WTC11 (cell line): ENCODE results near the gene SERPINE1. TPM values are rescaled to one million over a fixed set of nuclear protein-coding genes. Genes with fewer than 3 reads are reported as not detected.

Experiments used
- ESRRA ChIP-seq: sonication (generic); formaldehyde crosslinking; IDR thresholded peaks from 2 replicates; pipeline ENCODE4 v1.8.1; 2022; ENCODE audit warnings: mild to moderate bottlenecking, missing genetic modification reagents, borderline replicate concordance
- FOXK1 ChIP-seq: sonication (generic); formaldehyde crosslinking; IDR thresholded peaks from 2 replicates; pipeline ENCODE4 v1.8.0; 2022; ENCODE audit warnings: mild to moderate bottlenecking, moderate library complexity, missing genetic modification reagents
- FOXP1 ChIP-seq: sonication (generic); formaldehyde crosslinking; IDR thresholded peaks from 2 replicates; pipeline ENCODE4 v1.8.0; 2022; ENCODE audit warnings: missing genetic modification reagents, mild to moderate bottlenecking, moderate library complexity, borderline replicate concordance
- JUN ChIP-seq: sonication (generic); formaldehyde crosslinking; IDR thresholded peaks from 2 replicates; pipeline ENCODE4 v1.8.0; 2023; ENCODE audit warnings: mild to moderate bottlenecking, missing genetic modification reagents
- MYBL2 ChIP-seq: sonication (generic); formaldehyde crosslinking; IDR thresholded peaks from 2 replicates; pipeline ENCODE4 v1.8.1; 2023; ENCODE audit warnings: mild to moderate bottlenecking, moderate library complexity, missing genetic modification reagents
- NFE2L1 ChIP-seq: sonication (generic); formaldehyde crosslinking; IDR thresholded peaks from 2 replicates; pipeline ENCODE4 v1.8.1; 2023; ENCODE audit warnings: missing genetic modification reagents
- NFYB ChIP-seq: sonication (generic); formaldehyde crosslinking; conservative IDR thresholded peaks from 2 replicates; pipeline ENCODE4 v1.8.0; 2022; ENCODE audit warnings: low read depth, missing genetic modification reagents
- NR2C2 ChIP-seq: sonication (generic); formaldehyde crosslinking; IDR thresholded peaks from 2 replicates; pipeline ENCODE4 v1.8.0; 2022; ENCODE audit warnings: mild to moderate bottlenecking, missing genetic modification reagents
- NR3C1 ChIP-seq: sonication (generic); formaldehyde crosslinking; conservative IDR thresholded peaks from 2 replicates; pipeline ENCODE4 v1.8.1; 2023; ENCODE audit warnings: low read depth, mild to moderate bottlenecking, missing genetic modification reagents
- OVOL2 ChIP-seq: fragments of 250-450 bp; sonication (Bioruptor Pico); IDR thresholded peaks from 2 replicates; pipeline ENCODE4 v1.9.0; 2021; ENCODE audit warnings: mild to moderate bottlenecking, borderline replicate concordance
- RELA ChIP-seq: sonication (generic); formaldehyde crosslinking; IDR thresholded peaks from 2 replicates; pipeline ENCODE4 v1.8.1; 2022; ENCODE audit warnings: missing genetic modification reagents, mild to moderate bottlenecking, borderline replicate concordance
- ZNF396 ChIP-seq: fragments of 250-450 bp; sonication (Bioruptor Pico); IDR thresholded peaks from 2 replicates; pipeline ENCODE4 v1.8.0; 2021; ENCODE audit warnings: mild to moderate bottlenecking, moderate library complexity, borderline replicate concordance
- total RNA-seq: library from RNA; stranded (reverse); gene quantifications from 3 replicates; pipeline ENCODE4 v1.2.3, GENCODE V29; 2021
- TF ChIP-seq, protein P1 (sequence below): sonication (generic); formaldehyde crosslinking; IDR thresholded peaks from 2 replicates; pipeline ENCODE4 v1.8.0; 2022; ENCODE audit warnings: mild to moderate bottlenecking, missing genetic modification reagents
- TF ChIP-seq, protein P2 (sequence below): sonication (generic); formaldehyde crosslinking; IDR thresholded peaks from 2 replicates; pipeline ENCODE4 v1.8.1; 2022; ENCODE audit warnings: mild to moderate bottlenecking, moderate library complexity, missing genetic modification reagents
- TF ChIP-seq, protein P3 (sequence below): sonication (generic); formaldehyde crosslinking; IDR thresholded peaks from 2 replicates; pipeline ENCODE4 v1.8.0; 2022; ENCODE audit warnings: mild to moderate bottlenecking, missing genetic modification reagents
- TF ChIP-seq, protein P4 (sequence below): sonication (generic); formaldehyde crosslinking; IDR thresholded peaks from 2 replicates; pipeline ENCODE4 v1.8.1; 2023; ENCODE audit warnings: mild to moderate bottlenecking, missing genetic modification reagents, moderate library complexity
- TF ChIP-seq, protein P5 (sequence below): sonication (generic); formaldehyde crosslinking; IDR thresholded peaks from 2 replicates; pipeline ENCODE4 v1.8.1; 2022; ENCODE audit warnings: low read depth, missing genetic modification reagents, borderline replicate concordance
- TF ChIP-seq, protein P6 (sequence below): sonication (generic); formaldehyde crosslinking; IDR thresholded peaks from 2 replicates; pipeline ENCODE4 v1.8.1; 2023; ENCODE audit warnings: mild to moderate bottlenecking, moderate library complexity, missing genetic modification reagents
- TF ChIP-seq, protein P7 (sequence below): sonication (generic); formaldehyde crosslinking; IDR thresholded peaks from 2 replicates; pipeline ENCODE4 v1.8.0; 2022; ENCODE audit warnings: mild to moderate bottlenecking, missing genetic modification reagents
- TF ChIP-seq, protein P8 (sequence below): sonication (generic); formaldehyde crosslinking; IDR thresholded peaks from 2 replicates; pipeline ENCODE4 v1.8.1; 2022; ENCODE audit warnings: low read depth, mild to moderate bottlenecking, moderate library complexity, missing genetic modification reagents, borderline replicate concordance

Gene SERPINE1
- total RNA-seq, 1 experiment from 2014 or later = 2.6 TPM

DNA sequence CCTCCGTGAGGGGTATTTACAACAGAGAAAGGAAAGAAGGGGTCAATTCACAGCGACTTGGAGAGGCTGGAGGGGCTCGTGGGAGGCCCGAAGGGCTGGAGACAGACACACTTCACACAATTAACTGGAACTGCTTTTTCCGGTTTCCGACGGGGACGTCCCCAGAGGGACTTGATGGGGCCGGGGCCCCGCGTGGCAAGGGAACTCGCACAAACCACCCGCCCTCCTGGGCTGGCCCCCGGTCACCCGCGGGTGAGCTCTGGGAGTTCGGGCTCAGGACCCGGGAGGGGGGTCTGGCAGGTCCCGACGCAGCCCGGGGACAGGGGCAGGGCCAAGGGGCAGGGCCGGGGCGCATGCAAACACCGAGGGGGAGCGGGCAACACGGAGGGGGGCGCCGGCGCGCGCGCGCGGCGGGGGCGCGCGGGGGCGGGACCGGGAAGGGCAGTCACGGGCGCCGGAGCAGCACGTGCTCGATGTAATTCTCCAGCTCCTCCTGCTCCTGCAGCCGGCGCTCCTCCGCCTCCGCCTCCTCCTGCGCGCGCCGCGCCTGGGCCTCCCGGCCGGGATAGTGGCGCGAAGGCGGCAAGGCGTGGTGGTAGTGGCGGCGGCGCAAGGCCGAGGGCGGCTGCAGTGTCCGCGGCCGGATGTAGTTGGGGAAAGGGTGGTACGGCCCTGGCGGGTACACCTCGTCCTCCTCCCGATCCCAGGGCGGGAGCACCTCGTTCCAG, 35.8 kb downstream of the SERPINE1 start (continued):
- TF ChIP-seq, protein P1, sequence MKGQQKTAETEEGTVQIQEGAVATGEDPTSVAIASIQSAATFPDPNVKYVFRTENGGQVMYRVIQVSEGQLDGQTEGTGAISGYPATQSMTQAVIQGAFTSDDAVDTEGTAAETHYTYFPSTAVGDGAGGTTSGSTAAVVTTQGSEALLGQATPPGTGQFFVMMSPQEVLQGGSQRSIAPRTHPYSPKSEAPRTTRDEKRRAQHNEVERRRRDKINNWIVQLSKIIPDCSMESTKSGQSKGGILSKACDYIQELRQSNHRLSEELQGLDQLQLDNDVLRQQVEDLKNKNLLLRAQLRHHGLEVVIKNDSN (CRISPR knock-in tag) = peak; percentile 66; the same call in 1 of the 2 replicates
- TF ChIP-seq, protein P2, sequence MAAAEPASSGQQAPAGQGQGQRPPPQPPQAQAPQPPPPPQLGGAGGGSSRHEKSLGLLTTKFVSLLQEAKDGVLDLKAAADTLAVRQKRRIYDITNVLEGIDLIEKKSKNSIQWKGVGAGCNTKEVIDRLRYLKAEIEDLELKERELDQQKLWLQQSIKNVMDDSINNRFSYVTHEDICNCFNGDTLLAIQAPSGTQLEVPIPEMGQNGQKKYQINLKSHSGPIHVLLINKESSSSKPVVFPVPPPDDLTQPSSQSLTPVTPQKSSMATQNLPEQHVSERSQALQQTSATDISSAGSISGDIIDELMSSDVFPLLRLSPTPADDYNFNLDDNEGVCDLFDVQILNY (CRISPR knock-in tag) = 0 out of 2 replicates have a peak, but pooled peaks have one; percentile 53
- TF ChIP-seq, protein P3, sequence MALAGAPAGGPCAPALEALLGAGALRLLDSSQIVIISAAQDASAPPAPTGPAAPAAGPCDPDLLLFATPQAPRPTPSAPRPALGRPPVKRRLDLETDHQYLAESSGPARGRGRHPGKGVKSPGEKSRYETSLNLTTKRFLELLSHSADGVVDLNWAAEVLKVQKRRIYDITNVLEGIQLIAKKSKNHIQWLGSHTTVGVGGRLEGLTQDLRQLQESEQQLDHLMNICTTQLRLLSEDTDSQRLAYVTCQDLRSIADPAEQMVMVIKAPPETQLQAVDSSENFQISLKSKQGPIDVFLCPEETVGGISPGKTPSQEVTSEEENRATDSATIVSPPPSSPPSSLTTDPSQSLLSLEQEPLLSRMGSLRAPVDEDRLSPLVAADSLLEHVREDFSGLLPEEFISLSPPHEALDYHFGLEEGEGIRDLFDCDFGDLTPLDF (CRISPR knock-in tag) = 0 out of 2 replicates have a peak, but pooled peaks have one; percentile 72
- TF ChIP-seq, protein P4, sequence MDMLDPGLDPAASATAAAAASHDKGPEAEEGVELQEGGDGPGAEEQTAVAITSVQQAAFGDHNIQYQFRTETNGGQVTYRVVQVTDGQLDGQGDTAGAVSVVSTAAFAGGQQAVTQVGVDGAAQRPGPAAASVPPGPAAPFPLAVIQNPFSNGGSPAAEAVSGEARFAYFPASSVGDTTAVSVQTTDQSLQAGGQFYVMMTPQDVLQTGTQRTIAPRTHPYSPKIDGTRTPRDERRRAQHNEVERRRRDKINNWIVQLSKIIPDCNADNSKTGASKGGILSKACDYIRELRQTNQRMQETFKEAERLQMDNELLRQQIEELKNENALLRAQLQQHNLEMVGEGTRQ (CRISPR knock-in tag) = peak; percentile 61
- TF ChIP-seq, protein P5, sequence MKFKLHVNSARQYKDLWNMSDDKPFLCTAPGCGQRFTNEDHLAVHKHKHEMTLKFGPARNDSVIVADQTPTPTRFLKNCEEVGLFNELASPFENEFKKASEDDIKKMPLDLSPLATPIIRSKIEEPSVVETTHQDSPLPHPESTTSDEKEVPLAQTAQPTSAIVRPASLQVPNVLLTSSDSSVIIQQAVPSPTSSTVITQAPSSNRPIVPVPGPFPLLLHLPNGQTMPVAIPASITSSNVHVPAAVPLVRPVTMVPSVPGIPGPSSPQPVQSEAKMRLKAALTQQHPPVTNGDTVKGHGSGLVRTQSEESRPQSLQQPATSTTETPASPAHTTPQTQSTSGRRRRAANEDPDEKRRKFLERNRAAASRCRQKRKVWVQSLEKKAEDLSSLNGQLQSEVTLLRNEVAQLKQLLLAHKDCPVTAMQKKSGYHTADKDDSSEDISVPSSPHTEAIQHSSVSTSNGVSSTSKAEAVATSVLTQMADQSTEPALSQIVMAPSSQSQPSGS (CRISPR knock-in tag) = no peak
- TF ChIP-seq JUN (0 out of 2 replicates have a peak, but pooled peaks have one; percentile 35), RELA (0 out of 2 replicates have a peak, but pooled peaks have one; percentile 49), ZNF396 (no peak), ESRRA (CRISPR knock-in tag) (peak; percentile 67; the same call in 1 of the 2 replicates), NR3C1 (CRISPR knock-in tag) (no peak), FOXP1 (CRISPR knock-in tag) (peak; percentile 93), FOXK1 (CRISPR knock-in tag) (peak; percentile 58; the same call in 1 of the 2 replicates), OVOL2 (CRISPR knock-in tag) (no peak), NR2C2 (CRISPR knock-in tag) (no peak), NFE2L1 (CRISPR knock-in tag) (peak; percentile 53; the same call in 1 of the 2 replicates), MYBL2 (CRISPR knock-in tag) (peak; percentile 54; the same call in 1 of the 2 replicates), NFYB (CRISPR knock-in tag) (0 out of 2 replicates have a peak, but pooled peaks have one; percentile 14)
- TF ChIP-seq, protein P6, sequence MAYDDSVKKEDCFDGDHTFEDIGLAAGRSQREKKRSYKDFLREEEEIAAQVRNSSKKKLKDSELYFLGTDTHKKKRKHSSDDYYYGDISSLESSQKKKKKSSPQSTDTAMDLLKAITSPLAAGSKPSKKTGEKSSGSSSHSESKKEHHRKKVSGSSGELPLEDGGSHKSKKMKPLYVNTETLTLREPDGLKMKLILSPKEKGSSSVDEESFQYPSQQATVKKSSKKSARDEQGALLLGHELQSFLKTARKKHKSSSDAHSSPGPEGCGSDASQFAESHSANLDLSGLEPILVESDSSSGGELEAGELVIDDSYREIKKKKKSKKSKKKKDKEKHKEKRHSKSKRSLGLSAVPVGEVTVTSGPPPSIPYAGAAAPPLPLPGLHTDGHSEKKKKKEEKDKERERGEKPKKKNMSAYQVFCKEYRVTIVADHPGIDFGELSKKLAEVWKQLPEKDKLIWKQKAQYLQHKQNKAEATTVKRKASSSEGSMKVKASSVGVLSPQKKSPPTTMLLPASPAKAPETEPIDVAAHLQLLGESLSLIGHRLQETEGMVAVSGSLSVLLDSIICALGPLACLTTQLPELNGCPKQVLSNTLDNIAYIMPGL (CRISPR knock-in tag) = no peak; the same call in 1 of the 2 replicates
- TF ChIP-seq, protein P7, sequence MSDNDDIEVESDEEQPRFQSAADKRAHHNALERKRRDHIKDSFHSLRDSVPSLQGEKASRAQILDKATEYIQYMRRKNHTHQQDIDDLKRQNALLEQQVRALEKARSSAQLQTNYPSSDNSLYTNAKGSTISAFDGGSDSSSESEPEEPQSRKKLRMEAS = peak; percentile 88
- TF ChIP-seq, protein P8, sequence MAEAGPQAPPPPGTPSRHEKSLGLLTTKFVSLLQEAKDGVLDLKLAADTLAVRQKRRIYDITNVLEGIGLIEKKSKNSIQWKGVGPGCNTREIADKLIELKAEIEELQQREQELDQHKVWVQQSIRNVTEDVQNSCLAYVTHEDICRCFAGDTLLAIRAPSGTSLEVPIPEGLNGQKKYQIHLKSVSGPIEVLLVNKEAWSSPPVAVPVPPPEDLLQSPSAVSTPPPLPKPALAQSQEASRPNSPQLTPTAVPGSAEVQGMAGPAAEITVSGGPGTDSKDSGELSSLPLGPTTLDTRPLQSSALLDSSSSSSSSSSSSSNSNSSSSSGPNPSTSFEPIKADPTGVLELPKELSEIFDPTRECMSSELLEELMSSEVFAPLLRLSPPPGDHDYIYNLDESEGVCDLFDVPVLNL (CRISPR knock-in tag) = 0 out of 2 replicates have a peak, but pooled peaks have one; percentile 29
